WERI-Rb-1 (cell line): ENCODE data around the gene ZFHX3.
A peak's percentile ranks its signal among the peaks of the same experiment; 100 is the strongest.

Source experiments
- DNase-seq: peaks from one replicate; pipeline ENCODE4 v3.0.0-alpha.2; 2020
- H3K27ac ChIP-seq: fragments of 250-450 bp; sonication (Bioruptor Pico); 2 replicates; pipeline ENCODE4 v1.5.1; 2020; ENCODE audit warnings: mild to moderate bottlenecking, moderate library complexity
- H3K27me3 ChIP-seq: fragments of 250-450 bp; sonication (Bioruptor Pico); 2 replicates; pipeline ENCODE4 v1.5.1; 2021; ENCODE audit warnings: mild to moderate bottlenecking, low read depth, moderate library complexity; ENCODE audit not compliant: insufficient read depth, severe bottlenecking
- H3K36me3 ChIP-seq: fragments of 250-450 bp; sonication (Bioruptor Pico); 2 replicates; pipeline ENCODE4 v1.5.1; 2020; ENCODE audit warnings: mild to moderate bottlenecking, moderate library complexity
- H3K4me3 ChIP-seq: 2 replicates; pipeline ENCODE4 v1.5.1; 2011; ENCODE audit warnings: low read depth, mild to moderate bottlenecking, control low read depth, low read length
- H3K9me3 ChIP-seq: fragments of 250-450 bp; sonication (Bioruptor Pico); 2 replicates; pipeline ENCODE4 v1.5.1; 2021; ENCODE audit warnings: mild to moderate bottlenecking, moderate library complexity; ENCODE audit not compliant: severe bottlenecking
- TF ChIP-seq, protein P1 (sequence below): IDR thresholded peaks from 2 replicates; pipeline ENCODE4 v1.5.1; 2011; ENCODE audit warnings: low read depth, mild to moderate bottlenecking, control low read depth, inconsistent platforms, low read length

The ZFHX3 gene

GRCh38 chr16:73054125-73054484, 6.2 kb upstream of the ZFHX3 start:
- Histone ChIP-seq H3K4me3 (peak overlapping the region; percentile 70), H3K27ac (peak overlapping the region; percentile 90), H3K27me3 (no peaks in the 10 kb centered on the region), H3K36me3 (no peaks in the 10 kb centered on the region), H3K9me3 (no peaks in the 10 kb centered on the region)
- TF ChIP-seq, protein P1, sequence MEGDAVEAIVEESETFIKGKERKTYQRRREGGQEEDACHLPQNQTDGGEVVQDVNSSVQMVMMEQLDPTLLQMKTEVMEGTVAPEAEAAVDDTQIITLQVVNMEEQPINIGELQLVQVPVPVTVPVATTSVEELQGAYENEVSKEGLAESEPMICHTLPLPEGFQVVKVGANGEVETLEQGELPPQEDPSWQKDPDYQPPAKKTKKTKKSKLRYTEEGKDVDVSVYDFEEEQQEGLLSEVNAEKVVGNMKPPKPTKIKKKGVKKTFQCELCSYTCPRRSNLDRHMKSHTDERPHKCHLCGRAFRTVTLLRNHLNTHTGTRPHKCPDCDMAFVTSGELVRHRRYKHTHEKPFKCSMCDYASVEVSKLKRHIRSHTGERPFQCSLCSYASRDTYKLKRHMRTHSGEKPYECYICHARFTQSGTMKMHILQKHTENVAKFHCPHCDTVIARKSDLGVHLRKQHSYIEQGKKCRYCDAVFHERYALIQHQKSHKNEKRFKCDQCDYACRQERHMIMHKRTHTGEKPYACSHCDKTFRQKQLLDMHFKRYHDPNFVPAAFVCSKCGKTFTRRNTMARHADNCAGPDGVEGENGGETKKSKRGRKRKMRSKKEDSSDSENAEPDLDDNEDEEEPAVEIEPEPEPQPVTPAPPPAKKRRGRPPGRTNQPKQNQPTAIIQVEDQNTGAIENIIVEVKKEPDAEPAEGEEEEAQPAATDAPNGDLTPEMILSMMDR: no peak
- DNase-seq: no peak

- Histone ChIP-seq H3K36me3 (no peaks in the 10 kb centered on the region), H3K27me3 (no peaks in the 10 kb centered on the region), H3K9me3 (no peaks in the 10 kb centered on the region), H3K27ac (peak overlapping the region; percentile 90), H3K4me3 (peak overlapping the region; percentile 70)
- TF ChIP-seq, protein P1: no peak
- DNase-seq: peak; percentile 42
These were observed 5.6 kb upstream of the ZFHX3 start for GRCh38 chr16:73053364-73054124.

DNA sequence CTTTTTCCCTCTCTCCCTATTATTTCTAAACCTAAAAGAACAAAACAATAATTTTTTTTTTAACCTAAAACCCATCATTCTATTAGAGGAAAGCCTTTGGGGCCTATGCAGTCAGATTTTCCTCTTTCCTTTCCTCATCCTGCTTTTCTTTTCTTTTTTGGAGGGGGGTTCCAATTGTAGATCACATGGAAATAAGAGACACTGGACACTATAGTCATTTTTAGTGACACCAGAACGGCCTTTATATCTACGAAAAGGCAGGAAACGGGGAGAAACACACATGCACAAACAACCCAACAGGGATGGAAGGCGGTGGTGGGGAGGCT, 5.1 kb upstream of the ZFHX3 start:
- H3K9me3 ChIP-seq: no peaks in the 10 kb centered on the region
- DNase-seq: no peak
- no peaks in the 10 kb centered on the region for H3K36me3 ChIP-seq
- TF ChIP-seq, protein P1: no peak
- H3K4me3 ChIP-seq: no peak overlapping the region
- H3K27me3 ChIP-seq: no peaks in the 10 kb centered on the region
- H3K27ac ChIP-seq: peak overlapping the region; percentile 90

GRCh38 chr16:73052576-73052975, 4.6 kb upstream of the ZFHX3 start:
- TF ChIP-seq, protein P1: no peak
- DNase-seq: no peak
- Histone ChIP-seq H3K4me3 (no peak overlapping the region), H3K9me3 (no peaks in the 10 kb centered on the region), H3K36me3 (no peaks in the 10 kb centered on the region), H3K27ac (peak overlapping the region; percentile 90), H3K27me3 (no peaks in the 10 kb centered on the region)

GRCh38 chr16:73051961-73052360, 4.0 kb upstream of the ZFHX3 start:
- Histone ChIP-seq H3K4me3 (no peak overlapping the region), H3K27ac (0 out of 2 replicates have a peak overlapping the region, but pooled peaks have one; percentile 26), H3K36me3 (no peaks in the 10 kb centered on the region), H3K27me3 (no peaks in the 10 kb centered on the region), H3K9me3 (no peaks in the 10 kb centered on the region)
- DNase-seq: no peak
- TF ChIP-seq, protein P1: no peak

- peak overlapping the region; percentile 91 for H3K27ac ChIP-seq
These were observed 3.3 kb upstream of the ZFHX3 start for GRCh38 chr16:73051226-73051625.

More at GRCh38 chr16:73051226-73051625, 3.3 kb upstream of the ZFHX3 start:
- Histone ChIP-seq H3K36me3 (no peaks in the 10 kb centered on the region), H3K4me3 (no peak overlapping the region), H3K9me3 (no peaks in the 10 kb centered on the region), H3K27me3 (no peaks in the 10 kb centered on the region)
- TF ChIP-seq, protein P1: no peak
- no peak for DNase-seq
